ENCODE results near the gene ADAM17.
A peak's percentile ranks its signal among the peaks of the same experiment; 100 is the strongest.
"Not testable (repeated sequence)": the region's sequence is repeated elsewhere in the genome, so short reads cannot be mapped to it uniquely, and the experiment has no call there.

Gene ADAM17

DNA sequence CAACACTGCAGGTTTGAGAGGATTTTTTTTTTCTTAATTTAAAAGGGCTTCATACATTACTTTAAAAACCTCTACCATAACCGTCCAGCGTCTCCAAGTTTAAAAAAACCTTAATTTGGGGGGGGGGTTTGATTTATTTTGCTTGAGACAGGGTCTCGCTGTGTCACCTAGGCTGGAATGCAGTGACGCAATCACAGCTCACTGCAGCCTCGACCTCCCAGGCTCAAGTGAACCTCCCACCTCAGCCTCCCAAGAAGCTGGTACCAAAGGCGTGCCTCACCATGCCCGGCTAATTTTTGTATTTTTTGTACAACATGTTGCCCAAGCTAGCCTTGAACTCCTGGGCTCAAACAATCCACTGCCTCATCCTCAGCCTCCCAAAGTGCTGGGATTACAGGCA is 36.9 kb downstream of the ADAM17 start:
- no peak for DNase-seq

GRCh38 chr2:9518163-9518562 is 37.5 kb downstream of the ADAM17 start:
- no peak for DNase-seq

GRCh38 chr2:9517118-9517782 is 38.4 kb downstream of the ADAM17 start:
- DNase-seq: no peak

DNA sequence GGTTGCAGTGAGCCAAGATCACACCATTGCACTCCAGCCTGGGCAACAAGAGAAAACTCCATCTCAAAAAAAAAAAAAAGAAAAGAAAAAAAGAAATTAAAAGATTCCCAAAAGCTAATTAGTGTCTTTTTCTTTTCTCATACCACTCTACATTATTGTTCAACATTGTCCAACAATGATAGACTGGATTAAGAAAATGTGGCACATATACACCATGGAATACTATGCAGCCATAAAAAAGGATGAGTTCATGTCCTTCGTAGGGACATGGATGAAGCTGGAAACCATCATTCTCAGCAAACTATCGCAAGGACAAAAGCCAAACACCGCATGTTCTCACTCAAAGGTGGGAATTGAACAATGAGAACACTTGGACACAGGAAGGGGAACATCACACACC is 41.7 kb downstream of the ADAM17 start:
- not testable (repeated sequence) for DNase-seq

- DNase-seq: no peak
Observed at GRCh38 chr2:9508931-9509330, 46.7 kb downstream of the ADAM17 start.

- no peak for DNase-seq
Observed at GRCh38 chr2:9498210-9498609, 57.4 kb downstream of the ADAM17 start.

DNA sequence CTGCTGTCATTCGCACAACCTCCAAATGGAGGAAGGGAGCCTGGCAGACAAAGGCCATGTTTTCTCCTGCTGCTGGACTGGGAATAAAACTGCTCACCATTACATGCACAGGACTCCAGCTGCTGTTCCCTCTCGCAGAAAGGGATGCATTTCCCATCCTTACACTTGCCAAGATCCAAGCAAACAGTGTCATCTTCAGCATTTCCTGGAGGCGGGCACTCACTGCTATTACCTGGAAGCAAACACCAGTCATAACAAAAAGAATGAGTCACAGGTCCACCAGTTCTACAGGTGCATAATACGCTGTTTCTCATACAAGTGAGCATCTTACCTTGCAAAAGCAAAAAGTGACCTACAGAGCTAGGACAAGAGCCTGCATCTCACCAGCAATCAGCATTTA is 58.6 kb downstream of the ADAM17 start:
- peak; percentile 1 for DNase-seq

DNA sequence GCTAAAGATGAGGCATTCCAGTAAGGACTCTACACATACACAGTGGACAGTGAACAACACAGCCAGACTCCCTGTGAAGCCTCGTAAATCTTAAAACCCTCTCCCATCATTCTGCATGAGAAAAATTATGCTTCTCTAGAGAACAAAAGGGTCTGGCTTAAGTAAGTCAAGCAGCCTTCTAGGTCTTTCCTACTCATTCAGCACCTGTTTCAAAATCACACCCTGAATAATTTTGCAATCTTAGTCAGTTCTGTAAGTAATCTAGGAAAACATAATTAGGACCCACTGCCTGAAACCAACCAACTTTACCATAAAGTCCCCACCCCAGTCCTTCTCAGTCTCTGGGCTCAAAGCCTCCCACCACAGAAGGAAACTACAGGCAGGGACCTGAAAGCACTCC is 61.5 kb downstream of the ADAM17 start:
- no peak for DNase-seq

DNA sequence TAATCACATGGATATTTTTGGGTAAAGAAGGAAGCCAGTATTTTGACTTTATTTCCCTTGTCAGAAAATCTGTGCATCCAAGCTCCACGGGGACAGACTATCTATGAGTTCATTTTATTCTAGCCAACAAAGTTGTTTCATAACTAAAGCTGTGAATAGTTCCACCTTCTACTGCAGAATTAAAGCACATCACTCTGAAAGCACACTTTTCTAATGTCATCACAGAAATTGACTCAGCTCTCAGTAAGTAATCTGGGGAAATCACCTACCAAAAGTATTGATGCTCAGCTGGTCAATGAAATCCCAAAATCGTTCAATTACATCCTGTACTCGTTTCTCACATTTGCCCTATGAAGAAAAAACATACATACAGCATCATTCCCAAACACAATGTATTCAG is 62.2 kb downstream of the ADAM17 start:
- no peak for DNase-seq

DNA sequence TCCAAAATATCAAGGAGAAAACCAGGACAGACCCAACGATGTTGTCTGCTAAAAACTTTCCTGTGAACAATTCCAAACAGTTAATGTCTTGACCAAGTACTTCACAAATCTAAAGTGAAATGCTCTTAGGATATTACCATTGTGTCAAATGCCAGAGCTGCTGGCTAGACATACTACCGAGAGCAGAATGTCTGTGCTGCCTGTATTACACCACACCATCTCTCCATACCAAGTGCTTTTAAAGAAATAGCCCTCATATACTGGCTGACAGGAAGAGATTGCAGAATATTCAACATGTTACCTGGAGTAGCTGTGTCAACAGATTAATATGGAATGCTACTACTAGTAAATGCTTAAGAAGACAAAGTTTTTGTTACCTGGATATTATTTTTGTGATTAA is 62.7 kb downstream of the ADAM17 start:
- no peak for DNase-seq

DNA sequence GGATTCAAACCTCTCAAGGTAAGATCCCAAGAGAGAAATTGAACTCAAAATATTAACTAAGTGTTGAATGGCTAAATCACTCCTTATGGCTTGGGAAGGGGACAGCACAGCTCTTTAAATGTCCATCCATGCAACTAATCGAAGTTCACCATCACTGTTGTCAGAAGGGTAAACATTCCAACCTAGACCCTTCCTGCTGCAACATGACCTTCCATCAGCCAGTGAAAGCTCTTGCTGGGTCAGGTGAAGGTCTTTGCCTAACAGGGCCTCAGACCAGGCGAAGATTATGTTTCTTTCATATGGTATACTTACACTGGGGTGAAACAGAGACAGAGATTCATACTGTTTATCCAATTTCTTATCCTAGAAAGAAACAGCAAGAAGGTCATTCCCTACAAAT is 64.8 kb downstream of the ADAM17 start:
- DNase-seq: no peak

GRCh38 chr2:9488583-9489547 is 66.8 kb downstream of the ADAM17 start:
- DNase-seq: no peak

DNA sequence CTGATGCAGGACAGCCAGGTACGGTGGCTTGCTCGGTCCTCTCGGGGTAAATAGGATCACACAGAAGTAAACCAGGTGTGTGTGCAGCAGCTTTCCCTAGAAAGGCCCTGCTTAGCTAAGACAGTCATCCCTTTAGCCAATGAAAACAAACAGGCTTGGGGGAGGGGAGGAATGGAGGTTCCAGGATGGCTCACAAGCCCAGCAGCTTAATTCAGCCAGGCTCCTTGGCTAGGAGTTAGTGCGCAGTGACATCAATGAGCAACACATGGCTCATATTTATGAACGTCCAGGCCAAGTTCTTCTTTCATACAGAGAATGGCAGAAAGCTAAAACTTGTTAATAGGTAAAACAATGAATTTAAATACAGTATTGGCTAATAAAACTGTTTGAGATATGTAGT is 71.1 kb downstream of the ADAM17 start:
- no peak for DNase-seq

- DNase-seq: no peak
Observed at GRCh38 chr2:9483107-9483506, 72.5 kb downstream of the ADAM17 start.

DNA sequence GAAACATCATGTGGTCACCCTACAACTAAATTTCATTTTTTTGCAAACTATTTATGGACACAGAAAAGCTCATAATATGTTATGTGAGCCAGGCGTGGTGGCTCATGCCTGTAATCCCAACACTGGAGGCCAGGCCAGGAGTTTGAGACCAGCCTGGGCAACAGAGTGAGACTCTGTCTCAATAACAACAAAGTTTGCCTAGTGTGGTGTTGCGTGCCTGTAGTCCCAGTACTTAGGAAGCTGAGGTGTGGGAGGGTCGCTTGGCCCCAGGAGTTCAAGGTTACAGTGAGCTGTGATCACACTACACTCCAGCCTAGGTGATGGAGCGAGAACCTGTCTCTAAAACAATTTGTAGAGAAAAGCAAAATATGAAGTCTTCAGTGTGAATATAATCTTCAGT is 75.5 kb downstream of the ADAM17 start:
- DNase-seq: no peak

- DNase-seq: no peak
Observed at GRCh38 chr2:9478526-9478925, 77.1 kb downstream of the ADAM17 start.

- no peak for DNase-seq
Observed at GRCh38 chr2:9477914-9478313, 77.7 kb downstream of the ADAM17 start.

- DNase-seq: peak; percentile 56
Observed at GRCh38 chr2:9474361-9475057, 81.1 kb downstream of the ADAM17 start, which contains the start of gene IAH1. Gene IAH1 (plus strand): TSS chr2:9474551. CDS start chr2:9474567, 16 bp downstream.

DNA sequence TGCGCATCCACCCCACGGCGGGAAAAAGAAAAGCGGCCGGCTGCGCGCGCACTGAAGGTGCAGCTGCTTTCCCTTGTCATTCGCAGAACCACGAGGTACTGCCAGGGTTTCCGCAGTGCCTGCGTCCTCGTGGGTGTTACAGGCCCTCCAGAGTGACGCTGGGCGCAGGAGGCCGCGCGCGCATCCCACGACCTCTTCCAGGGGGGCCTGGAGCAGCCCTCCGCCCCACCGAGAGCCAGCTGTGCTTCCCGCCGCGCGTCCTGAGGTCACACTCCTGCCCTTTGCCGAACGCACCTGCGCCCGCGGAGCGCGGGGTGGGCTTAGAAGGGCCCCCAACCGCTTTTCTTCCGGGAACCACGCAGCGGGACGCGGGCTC is 81.7 kb downstream of the ADAM17 start:
- peak; percentile 43 for DNase-seq

DNA sequence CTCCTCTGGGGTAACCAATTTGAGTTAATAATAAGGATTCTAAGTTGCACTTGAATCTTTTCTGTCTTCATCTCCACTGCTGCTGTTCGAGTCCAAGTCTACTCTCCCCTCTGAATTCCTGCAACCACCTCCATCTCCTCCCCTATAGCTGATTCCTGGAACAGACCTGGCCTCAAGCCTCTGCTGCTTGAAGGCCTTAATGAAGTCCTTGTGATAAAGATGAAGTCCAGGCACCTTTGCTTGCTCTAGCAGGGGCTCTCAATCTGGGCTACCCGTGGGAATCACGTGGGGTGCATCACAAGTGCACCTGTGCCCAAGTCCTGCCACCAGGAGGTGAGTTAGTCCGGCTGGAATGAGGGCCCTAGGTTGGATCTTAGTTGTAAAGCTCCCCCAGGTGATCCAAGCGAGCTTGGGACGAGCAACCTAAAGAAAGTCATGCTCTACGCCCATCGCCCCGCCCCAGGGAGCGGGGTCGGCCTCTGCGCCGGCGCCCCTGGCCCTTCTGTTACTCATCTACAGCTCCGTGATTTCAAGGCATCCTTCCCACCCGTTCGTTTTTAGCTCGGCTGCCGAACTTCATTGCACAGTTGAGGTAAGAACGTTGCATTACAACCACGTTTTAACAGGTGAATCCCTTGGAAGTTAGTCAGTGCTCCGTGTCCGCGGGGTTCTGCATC is 82.2 kb downstream of the ADAM17 start:
- peak; percentile 43 for DNase-seq

GRCh38 chr2:9472511-9472910 is 83.1 kb downstream of the ADAM17 start:
- no peak for DNase-seq

- no peak for DNase-seq
Observed at GRCh38 chr2:9471206-9471605, 84.4 kb downstream of the ADAM17 start.

- DNase-seq: no peak
Observed at GRCh38 chr2:9467687-9468086, 87.9 kb downstream of the ADAM17 start.
